SH-SY5Y (cell line): ENCODE results near the gene TRIP13.

Experiments
- GATA2 ChIP-seq: IDR thresholded peaks from 2 replicates; pipeline ENCODE4 v1.6.1; 2011; ENCODE audit warnings: mild to moderate bottlenecking, low read depth, low read length
- GATA3 ChIP-seq: IDR thresholded peaks from 2 replicates; pipeline ENCODE4 v1.6.1; 2011; ENCODE audit warnings: low read depth, mild to moderate bottlenecking, low read length, moderate library complexity

GRCh38 chr5:946720-947625 lies 54.3 kb downstream of the TRIP13 start:
- TF ChIP-seq GATA3 (no peak), GATA2 (no peak)
